M059J (cell line): ENCODE measurements around the gene LAMTOR5. TPM values are rescaled to one million over a fixed set of nuclear protein-coding genes. Genes with fewer than 3 reads are reported as not detected.

Experiments used
- DNase-seq: peaks from one replicate; pipeline ENCODE4 v3.0.0-alpha.2; 2012; ENCODE audit warnings: low read depth
- total RNA-seq: library from RNA; depleted of rRNA; stranded (reverse); fragments of >200 nt; shearing (Covaris generic); gene quantifications from 2 replicates; pipeline ENCODE4 v1.2.3, GENCODE V29; 2014; rRNA removed

Gene LAMTOR5
- total RNA-seq, 1 experiment from 2014 or later = 96.8 TPM

DNA sequence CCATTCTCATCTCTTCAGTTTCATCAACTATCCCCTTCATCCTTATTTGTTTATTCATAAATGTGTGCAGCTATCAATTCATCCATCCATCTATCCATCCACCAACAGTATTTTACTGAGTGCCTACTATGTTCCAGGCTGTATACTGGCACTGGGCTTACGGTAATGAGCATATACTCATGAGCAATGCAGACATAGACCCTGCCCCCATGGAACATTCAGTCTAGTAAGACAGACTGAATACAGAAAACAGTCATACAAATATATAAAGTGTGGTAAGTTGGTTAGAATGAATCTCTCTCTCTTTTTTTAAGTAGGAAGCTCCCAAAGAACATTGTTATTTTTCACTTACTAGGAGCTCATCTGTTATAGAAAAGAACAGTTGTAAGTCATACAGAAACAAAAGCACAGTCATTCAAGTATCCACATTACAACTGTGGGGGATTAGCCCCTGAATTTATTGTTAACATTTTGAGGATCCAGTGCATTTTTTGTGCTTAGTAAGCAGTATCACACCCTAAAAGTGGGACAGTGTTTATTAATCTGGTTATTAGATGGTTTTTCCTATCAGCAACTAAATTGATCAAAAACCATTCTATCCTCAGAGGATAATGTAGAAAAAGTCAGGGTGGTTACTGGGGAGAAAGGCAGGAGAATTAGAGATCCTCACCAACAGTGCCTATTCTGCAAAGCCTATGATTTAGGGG is 20.3 kb downstream of the LAMTOR5 start:
- no peak for DNase-seq

DNA sequence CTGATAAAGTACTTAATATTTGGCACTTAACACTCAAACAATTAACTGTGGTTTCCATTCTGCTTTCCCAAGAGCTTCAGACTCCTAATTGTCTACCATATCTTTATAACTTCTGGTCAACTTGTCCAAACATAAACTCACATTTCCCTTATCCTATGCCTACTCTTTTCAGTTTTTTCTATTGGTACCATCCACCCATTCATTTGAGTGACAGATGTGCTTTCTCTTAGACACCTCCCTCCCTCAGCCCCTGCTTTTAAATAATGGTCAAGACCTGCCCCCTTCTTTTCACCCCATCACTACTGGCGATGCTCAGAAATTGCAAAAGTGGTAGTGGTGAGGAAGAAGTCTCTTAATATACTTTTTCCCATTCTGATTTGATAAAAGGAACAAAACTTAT is 22.1 kb downstream of the LAMTOR5 start:
- DNase-seq = no peak

DNA sequence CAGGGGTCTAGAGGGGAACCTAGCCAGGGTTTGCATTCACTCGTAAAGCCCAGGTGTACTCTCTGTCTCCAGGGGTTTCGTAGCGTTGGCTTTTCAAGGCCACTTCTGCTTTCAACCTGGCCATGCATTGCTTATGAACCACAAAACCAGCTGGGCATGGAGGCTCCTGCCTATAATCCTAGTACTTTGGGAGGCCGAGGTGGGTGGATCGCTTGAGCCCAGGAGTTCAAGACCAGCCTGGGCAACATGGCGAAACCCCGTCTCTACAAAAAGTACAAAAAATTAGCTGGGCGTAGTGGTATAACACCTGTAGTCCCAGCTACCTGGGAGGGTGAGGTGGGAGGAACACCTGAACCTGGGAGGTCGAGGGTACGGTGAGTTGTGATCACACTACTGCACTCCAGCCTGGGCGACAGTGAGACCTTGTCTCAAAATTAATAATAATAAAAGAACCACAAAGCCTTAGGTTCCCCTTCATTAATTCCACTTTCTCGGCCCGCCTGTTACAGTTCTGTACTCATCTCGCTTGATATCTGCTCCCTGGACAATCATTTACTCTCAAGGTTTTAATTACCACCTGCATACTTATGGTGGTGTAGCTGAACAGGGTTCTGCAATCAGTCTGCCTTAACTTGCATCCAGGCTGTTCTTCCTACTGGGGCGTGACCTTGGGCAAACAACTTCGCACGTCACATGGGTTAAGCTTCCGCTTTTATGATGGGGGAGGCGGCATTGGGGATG is 22.7 kb downstream of the LAMTOR5 start:
- DNase-seq = no peak

DNA sequence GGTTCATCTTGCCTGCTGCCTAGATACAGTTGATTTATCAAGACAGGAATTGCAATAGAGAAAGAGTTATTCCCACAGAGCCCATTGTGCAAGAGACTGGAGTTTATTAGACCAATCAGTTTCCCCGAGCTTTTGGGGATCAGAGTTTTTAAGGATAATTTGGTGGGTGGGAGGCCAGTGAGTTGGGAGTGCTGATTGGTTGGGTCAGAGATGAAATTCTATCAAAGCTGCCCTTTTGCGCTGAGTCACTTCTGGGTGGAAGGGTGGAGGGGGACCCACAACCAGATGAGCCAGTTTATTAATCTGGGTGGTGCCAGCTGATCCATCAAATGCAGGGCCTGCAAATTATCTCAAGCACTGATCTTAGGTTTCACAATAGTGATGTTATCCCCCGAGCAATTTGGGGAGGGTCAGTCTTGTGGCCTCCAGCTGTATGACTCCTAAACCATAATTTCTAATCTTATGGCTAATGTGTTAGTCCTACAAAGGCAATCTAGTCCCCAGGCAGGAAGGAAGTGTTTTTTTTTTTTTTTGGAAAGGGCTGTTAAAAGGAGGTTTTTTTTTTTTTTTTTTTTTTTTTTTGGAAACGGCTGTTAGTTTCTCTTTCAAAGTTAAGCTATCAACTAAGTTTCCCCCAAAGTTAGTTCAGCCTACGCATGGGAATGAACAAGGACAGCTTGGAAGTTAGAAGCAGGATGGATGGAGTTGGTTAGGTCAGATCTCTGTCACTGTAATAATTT is 24.1 kb downstream of the LAMTOR5 start:
- DNase-seq = no peak

DNA sequence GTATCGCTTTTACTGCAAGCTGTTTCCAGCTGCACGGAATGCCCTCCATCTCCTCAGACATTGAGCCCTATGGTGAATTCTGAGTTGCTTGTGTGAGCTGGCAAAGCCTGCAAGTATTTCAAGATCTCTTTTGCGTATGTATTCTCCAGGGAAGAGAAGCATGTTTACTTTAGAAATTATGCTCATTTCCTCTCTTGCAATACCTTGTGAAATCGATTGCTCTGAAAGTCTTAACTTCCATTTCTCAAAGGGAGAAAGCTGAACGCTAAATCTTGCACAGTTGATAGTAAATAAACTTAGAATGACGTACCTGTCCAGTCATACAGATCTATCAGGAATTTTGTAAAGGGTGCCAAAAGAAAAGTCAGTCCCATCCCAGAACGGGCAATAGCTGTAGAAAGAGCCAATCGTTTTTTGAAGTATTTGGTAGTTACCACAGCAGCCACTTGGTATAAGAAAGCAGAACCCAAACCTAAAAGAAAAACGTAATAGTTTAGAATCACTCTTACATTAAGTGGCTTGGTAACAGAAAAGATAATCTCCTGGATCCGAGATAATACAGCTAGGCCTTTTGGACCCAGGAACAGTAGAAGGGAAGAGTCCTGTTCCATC is 26.7 kb downstream of the LAMTOR5 start:
- DNase-seq = no peak

DNA sequence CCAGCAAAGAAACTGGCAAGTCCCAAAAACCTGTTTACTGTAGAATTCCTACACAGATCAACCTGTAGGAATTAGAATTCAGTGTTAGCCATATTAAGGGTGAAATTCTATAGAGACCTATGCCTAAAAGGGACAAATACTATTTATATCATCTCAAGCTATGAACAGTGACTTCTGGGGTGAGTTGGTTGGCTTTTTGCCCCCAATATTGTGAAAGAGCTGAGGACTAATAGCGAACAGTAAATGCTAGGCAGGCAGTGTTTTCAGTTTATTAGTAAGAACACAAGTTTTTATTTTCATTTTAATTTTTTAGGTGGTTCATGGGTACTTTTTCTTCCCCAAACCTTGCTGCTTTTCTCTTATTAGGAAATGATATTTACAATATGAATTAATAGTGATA is 32.0 kb downstream of the LAMTOR5 start:
- DNase-seq = no peak

DNA sequence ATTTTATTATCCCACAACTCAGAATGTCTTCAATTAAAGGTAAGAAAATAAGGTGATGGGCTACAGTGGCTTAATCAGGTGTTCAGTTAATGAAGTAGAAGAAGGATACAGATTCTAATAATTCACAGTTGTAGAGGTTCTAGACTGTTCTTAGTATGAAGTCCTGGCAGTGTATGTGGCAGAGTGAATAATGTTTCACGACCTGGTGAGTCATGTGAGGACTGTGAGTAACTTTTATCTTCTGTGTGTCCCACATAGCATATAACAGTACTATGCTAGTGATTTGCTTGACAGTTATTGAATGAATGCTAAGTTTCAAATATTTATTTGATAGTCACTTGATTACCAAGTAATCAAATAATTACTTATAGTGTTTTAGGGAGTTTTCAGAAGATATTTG is 36.7 kb downstream of the LAMTOR5 start:
- peak; percentile 77 for DNase-seq

DNA sequence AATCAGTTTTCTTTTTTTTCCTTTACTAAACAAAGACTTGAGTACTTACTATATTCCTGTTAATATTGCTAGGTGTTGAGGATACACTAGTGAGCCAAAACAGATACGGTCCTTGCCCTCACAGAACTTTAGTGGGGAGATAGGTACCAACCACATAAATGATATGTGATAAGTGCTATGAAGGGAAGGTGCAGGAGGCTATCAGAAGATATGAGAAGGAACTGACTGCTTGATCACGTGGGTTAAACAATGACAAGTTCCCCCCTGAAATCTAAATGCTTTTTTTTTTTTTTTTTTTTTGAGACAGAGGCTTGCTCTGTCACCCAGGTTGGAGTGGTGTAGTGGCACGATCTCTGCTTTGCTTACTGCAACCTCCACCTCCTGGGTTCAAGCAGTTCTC is 43.3 kb downstream of the LAMTOR5 start:
- DNase-seq = no peak

DNA sequence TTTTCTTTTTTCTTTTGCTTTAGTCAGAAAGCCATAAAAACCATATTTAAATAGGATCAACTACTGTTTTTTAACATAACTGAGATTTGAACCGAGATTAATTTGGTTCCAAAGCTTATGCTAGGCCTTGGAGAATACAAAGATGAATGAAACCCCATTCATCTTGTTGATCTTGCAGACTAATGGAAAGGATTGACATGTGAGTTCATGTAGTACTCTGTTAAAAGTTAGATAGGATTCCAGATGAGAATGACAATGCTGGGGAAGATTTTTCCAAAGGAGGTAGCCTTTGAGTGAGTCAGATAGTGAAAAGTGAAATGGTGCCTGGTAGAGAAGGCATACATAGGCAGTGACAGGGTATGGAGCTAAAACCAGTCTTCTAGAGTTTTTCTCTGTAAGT is 45.6 kb downstream of the LAMTOR5 start:
- DNase-seq = no peak

DNA sequence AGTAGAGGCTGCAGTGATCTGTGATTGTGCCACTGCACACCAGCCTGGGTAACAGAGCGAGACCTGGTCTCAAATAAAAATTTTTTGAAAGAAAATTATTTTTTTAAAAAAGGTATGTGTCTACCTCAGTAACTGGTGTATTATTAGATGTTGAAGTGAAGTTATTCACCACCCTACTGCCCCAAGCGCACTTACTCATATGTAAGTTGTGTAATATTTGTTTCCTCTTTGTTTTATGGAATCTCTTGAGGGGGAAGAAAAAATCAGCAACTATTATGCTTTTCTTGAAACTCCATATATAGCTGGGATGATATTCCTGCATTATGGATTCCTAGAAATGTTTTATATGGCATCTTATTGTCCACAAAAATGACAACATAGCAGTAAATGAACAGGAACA is 47.1 kb downstream of the LAMTOR5 start:
- no peak for DNase-seq

DNA sequence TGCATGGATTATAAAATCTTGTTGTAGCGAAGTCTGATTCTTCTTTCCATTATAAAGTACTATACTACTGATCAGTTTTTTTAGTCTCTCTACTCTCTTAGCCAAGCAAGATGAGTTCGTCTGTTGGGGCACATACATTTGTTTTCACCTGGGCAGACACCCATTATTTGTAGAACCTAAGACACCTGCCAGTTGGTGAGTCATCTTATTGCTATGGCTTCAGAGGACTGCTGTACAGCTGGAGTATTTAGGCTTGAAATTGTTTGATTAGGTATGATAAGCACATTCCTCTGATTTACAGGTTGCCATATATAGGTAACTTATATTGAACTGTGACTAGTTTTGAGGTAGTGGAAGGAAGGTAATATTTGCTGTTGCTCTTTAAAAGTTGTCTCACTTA is 51.1 kb downstream of the LAMTOR5 start:
- peak; percentile 19 for DNase-seq

DNA sequence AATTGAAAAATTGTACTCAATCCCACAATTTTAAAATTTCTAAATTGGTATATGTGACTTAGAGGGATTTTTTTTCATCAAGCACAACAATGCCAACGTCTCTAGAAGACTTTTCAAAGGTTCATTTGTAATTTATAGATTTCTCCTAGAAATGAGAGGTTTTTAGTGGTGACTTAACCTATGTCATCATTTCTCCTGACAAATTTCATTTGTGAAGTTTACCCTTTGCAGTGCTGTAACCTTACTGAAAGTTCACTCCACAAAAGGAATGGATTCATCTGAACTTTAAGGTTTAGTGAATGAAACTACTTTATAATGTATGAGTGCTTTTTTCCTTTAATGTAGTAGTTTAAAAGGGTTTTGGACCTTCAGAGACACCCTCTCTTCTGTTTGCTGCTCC is 52.2 kb downstream of the LAMTOR5 start:
- no peak for DNase-seq

Other genes with a start within 250 kb of the LAMTOR5 start
- 0.07 and 0.91 TPM in 2 replicates for gene KCNC4, start 197.4 kb downstream of the LAMTOR5 start, total RNA-seq
- 20.9 and 35.8 TPM in 2 replicates for gene RBM15, start 68.3 kb downstream of the LAMTOR5 start, total RNA-seq
- gene SLC16A4, start 16.7 kb downstream of the LAMTOR5 start, total RNA-seq = 30.0 and 47.6 TPM in 2 replicates
- 1.6 and 1.9 TPM in 2 replicates for gene PROK1, start 43.5 kb upstream of the LAMTOR5 start, total RNA-seq
- not detected in 2 replicates for gene KCNA10, start 111.5 kb upstream of the LAMTOR5 start, total RNA-seq
- not detected in 2 replicates for gene KCNA2, start 198.7 kb upstream of the LAMTOR5 start, total RNA-seq